ENCODE results near the gene C6orf136.

C6orf136 gene

DNA sequence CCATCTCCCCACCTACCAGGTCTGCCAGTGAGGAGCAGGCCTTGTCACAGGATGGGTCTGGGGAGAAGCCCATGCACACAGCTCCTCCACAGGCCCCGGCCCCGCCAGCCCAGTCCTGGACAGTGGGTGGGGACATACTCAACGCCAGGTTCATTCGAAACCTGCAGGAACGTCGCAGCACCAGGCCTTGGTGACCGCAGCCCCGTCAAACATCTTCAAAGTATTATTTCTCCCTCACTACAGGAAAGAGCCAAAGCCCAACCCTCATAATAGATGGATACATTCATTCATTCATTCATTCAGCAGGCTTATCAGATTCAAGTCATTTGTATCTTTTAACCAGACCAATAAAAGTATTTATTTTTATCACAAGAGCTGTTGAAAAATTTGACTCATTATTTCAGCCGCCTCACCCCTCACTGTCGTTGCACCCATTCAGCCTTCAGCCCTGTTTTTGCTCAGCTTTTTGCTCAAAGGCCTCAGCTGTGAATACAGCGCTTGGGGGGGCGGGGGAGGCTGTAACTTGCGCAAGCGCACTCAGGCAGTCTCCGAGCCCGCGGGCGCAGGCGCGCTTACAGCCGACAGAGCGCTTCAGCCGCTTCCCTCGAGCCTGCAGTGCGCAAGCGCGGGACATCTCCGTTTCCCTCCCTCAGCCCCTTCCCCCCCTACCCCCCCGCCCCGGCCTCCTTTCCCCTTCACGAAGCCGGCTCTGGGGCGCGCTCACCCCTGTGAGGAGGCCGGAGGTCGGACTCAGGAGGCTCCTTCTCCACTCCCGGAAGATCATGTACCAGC lies at the start of gene C6orf136:
C6orf136 (plus strand) TSS at position 684 of the 792 bp plus-strand sequence; CDS start at position 783, 99 bp downstream.
- DNase-seq (ENCODE audit: low spot score): peak; percentile 96

- peak; percentile 79 for DNase-seq (ENCODE audit: low spot score)
Measured at GRCh38 chr6:30597315-30598144, 49.4 kb upstream of the C6orf136 start.

- no peak for DNase-seq (ENCODE audit: low spot score)
Measured at GRCh38 chr6:30598912-30599624, 47.9 kb upstream of the C6orf136 start.

DNA sequence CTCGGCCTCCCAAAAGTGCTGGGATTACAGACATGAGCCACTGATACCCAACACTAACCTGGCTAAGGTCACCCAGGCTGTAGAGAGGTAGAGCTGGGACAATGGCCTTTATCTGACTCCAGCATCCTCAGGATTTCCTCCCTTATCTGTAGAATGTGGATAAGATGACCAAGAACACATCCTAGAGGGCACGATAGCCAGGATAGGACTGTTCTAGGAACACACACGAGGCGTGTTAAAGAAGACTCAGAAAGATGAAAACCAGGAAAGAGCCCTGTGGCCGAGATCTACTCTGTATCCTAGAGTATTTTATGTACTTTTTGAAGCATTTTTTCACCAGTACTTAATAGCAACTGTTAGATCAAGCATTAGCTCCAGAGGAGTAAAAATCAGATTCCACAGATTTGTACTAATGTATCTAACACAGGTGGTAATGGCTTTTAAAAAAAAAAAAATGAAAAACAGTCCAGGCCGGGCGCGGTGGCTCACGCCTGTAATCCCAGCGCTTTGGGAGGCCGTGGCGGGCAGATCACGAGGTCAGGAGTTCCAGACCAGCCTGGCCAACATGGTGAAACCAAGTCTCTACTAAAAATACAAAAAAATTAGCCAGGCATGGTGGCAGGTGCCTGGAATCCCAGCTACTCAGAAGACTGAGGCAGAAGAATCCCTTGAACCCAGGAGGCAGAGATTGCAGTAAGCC lies 47.2 kb upstream of the C6orf136 start:
- no peak for DNase-seq (ENCODE audit: low spot score)

DNA sequence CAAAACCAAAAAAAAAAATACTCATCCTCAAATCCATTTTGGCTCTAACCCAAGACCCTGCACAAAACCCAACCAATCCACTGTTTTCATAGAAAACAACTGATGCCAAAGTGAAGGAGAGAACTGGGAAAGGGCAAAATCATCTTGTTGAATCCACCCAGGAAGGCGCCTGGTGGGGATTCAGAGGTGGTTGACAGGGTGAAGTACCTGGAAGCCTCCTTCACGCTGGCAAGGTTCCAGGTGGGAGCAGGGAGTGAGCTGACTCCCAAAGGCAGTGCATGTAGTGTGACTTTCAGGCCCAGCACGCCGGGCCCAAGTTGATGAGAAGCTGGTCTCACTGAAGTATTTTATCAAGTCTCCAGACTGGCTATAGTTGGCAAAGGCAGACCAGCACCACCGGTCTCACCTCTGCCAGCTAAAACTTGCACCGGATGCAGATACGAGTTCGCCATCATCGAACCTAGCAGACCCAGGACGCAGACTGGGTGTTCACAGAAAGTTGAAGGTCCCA lies 46.4 kb upstream of the C6orf136 start:
- DNase-seq (ENCODE audit: low spot score): no peak

- DNase-seq (ENCODE audit: low spot score): no peak
Measured at GRCh38 chr6:30601436-30601814, 45.5 kb upstream of the C6orf136 start.

DNA sequence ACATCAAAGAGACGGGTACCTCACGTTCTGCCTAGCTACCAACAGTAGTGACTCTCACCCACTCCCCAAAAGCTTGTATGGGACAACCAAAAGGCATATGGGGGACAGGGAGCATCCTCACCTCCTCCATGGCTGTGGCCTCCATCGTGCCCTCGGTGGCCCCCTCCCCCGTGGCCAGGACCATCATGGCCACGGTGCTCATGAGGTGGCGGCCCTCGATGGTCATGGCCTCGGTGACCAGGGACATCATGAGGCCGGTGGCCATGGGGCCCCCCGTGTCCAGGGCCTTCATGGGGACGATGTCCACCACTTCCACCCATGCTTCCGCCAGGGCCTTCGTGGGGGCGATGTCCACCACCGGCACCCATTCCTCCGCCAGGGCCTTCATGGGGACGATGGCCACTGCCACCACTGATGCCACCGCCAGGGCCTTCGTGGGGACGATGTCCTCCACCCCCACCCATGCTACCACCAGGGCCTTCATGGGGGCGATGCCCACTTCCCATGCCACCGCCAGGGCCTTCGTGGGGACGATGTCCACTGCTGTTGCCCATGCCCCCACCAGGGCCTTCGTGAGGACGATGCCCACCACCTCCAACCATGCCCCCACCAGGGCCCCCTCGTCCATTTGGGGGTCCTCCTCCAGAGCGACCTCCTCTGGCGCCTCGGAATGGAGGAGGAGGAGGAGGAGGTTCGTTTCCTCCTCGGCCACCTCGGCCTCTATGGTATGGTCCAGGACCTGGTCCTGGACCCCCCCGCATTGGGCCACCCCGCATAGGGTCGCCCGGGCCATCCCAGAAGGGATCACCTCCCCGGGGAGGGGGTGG lies 44.9 kb upstream of the C6orf136 start:
- no peak for DNase-seq (ENCODE audit: low spot score)

DNA sequence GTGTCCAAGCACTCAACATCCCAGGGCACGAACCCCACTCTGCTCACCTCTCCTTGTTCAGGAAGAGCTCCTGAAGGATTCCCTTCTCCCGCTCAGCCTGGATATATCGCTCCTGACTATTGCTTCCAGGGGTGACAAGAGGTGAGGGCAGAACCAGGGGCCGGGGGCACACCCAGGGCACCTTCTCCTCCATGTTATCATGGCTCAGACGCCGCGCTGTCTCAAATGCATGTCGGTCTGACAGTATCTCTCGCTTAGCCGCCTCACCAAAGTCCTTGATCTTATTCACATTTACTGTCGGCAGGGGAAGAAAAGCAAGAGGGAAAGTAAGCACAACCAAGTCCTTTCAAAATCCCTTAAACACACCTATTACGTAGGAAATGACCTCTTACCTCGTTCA lies 43.0 kb upstream of the C6orf136 start:
- DNase-seq (ENCODE audit: low spot score): no peak

DNA sequence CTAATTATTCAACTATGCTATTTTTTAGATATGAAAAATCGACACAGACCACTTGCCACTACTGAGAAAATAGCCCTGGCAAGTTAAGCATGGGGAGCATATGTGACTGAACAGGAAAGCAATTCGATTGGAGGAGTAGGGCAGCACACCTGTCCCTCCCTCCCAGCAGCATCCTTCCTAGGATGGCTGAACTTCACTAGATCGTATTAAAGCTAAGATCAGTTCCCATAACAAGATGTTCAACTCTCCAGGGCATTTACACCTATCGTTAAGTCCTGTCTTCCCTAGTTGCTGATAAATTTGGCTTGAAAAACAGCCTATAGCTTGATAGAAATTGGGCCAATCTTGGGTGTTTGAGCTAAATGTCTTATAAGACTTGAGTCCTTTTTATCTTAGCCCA lies 36.9 kb upstream of the C6orf136 start:
- no peak for DNase-seq (ENCODE audit: low spot score)

- no peak for DNase-seq (ENCODE audit: low spot score)
Measured at GRCh38 chr6:30611150-30611855, 35.6 kb upstream of the C6orf136 start.

DNA sequence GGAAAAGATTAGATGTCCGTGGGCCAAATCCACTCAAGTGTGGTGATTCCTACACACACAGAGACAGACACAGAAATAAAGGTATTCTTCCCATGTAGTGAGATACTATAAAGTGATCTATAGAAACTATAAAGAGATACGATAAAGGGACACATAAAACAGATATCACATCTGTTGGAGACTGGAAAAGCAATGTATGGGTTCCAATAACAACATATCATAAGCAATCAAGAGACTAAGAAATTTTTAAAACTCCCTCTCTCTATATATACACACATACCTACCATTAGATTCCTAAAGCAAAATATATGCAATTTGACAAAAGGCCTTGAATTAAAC lies 35.1 kb upstream of the C6orf136 start:
- DNase-seq (ENCODE audit: low spot score): no peak

- DNase-seq (ENCODE audit: low spot score): no peak
Measured at GRCh38 chr6:30612213-30612612, 34.7 kb upstream of the C6orf136 start.

DNA sequence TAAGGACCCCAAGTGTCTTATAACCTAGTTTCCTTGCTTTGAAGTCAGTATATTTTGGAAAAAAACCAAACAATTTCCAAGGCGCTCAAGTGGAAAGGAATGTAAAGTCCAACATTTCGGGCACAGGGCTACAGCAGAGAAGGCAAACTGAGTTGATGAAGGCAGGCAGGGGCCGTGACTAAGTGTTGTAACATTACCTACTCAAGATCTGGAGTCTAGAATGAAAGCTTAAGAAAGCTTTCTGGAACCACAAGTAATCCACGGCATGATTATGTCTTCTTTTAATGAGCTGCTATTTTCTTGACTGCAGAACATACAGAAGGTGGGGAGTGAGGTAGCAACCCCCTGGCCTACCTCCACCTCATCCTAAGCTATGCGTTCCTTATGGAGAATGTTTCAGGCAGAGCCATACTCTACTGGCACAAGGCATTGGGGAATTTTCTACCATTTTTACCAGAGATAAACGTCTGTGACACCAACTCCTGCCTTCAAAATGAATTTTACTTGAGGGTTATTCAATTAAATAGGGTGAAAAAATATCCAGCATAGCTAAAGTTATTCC lies 34.2 kb upstream of the C6orf136 start:
- DNase-seq (ENCODE audit: low spot score): no peak

DNA sequence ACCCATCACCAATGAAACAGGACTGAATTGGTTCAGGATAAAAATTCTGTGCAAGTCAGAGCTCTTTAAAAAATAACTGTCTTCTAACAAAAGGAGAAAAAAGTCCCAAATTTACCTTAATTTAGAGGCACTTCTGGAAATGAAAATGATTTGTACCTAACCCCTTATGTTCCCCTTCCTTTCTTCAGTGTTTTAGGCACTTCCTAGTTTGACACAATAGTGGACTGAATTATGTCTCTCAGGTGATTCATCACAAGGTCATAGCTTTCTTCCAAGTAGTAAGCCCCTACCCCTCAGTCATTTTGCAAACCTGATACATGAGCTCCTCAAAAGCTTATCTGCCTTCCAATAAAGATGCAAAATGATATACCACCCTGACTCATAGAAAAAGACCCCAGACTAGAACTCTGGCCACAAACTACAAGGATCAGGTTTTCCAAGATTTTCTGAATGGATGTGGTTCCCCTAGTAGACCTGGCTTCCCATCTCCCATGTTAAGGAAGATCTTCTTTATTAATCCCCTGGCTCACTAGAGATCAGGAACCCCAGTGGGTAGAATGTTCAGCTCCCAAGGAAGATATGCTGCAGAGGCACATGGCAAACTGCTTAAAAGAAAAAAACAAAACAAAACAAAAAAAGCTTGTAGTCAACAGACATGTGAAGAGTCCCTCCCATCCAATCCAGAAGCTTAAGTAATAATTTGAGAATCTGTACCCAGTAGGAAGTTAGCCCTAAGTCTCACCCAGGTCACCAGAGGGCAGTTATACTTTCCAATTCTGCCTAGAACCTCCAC lies 33.5 kb upstream of the C6orf136 start:
- no peak for DNase-seq (ENCODE audit: low spot score)

GRCh38 chr6:30614044-30614842 lies 32.7 kb upstream of the C6orf136 start:
- no peak for DNase-seq (ENCODE audit: low spot score)

GRCh38 chr6:30614843-30615218 lies 32.1 kb upstream of the C6orf136 start:
- peak; percentile 85 for DNase-seq (ENCODE audit: low spot score)

DNA sequence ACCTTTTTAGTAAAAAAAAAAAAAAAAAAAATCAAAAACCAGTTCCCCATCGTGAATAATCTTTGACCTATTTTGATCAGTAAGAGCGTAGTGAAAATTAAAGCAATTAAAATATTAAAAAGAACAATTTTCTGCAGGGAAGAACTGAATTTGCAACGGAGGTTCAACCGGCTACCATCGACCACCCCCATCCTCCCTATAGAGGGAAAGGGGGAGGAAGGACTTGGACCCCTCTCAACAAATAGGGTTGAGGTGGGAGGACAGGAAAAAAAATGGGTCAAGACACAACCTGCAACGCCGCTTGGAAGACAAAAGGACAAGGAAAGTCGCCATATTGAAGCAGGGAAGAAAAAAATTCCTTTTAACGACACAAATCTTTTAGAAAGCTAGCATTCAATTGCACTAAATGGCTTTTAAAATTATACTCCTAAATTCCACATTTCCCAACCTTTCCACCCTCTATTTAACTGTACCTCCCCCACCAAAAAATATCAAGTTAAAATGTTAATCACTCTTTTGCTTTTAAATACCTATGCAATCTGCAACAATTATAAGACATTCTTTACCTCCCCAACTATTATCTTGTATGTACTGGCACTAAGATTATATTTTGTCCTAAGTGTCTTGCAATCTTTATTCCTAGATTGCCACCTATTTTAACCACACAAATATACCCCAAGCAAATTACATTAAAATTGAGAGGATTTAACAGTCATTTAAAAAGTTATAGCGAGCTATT lies 31.5 kb upstream of the C6orf136 start:
- DNase-seq (ENCODE audit: low spot score): peak; percentile 48

Data from D341Med (cell line).